Measurements from ENCODE around the gene AGAP1. TPM values are rescaled to one million over a fixed set of nuclear protein-coding genes. Genes with fewer than 3 reads are reported as not detected.

AGAP1 gene
- total and polyA plus RNA-seq, 7 donors, result 4.2 to 21.6 (median 16.6) TPM

DNA sequence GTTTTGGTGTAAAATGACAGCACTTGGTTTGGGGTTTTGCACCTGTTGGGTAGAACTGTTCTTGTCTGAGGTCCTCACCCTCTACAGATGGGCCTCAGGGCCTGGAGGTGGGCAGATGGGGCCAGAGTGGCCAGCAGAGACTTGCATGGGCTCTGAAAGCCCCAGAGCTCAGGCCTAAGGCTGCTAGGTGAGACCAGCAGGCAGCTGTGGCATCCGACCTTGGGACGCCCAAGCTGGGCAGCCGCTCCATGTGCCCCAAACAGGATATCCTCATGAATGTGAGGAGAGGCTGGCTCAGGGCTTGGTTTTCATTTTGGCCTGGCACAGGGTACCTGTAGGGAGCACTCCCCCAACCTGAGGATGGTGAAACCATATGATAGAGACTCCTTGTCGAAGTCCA, 636.1 kb downstream of the AGAP1 start:
- intact Hi-C loops (cut with DNase I), result no loop called here

DNA sequence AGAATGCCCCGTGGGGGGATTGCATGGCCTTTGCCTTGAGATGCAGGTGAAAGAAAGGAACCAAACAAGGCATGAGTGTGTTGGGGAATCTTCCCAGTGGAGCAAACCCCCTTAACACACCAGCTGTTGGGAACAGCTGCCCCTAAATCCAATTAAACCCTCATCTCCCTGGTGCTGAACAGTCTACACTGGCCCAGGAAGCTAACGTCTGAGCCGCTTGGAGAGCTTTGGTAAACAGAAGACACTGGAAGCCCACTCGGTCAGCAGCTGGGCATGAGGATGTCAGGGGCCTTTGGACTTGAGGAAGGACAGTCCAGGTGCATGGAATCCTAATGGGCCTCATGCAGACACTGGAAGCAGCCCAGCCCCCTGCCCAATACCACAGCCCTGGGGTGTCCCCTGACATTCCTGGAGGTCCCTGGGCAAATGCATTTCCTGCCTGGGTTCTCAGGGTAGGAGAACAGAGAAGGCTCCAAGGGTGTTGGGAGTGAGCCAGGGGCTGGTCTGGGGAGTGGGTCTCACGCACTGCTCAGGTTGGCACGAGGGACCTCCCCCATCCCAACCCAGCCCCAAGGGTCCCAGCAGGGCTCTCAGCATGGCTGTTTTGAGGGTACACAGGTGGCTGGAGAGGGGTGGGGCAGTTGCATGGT, 636.6 kb downstream of the AGAP1 start:
- WGBS, 3 donors, result 73 to 86% (median 83%) methylated on average over 6 of the region's 6 CpGs
- H3K27ac ChIP-seq, result no peak overlapping the region
- TF ChIP-seq, protein P1, sequence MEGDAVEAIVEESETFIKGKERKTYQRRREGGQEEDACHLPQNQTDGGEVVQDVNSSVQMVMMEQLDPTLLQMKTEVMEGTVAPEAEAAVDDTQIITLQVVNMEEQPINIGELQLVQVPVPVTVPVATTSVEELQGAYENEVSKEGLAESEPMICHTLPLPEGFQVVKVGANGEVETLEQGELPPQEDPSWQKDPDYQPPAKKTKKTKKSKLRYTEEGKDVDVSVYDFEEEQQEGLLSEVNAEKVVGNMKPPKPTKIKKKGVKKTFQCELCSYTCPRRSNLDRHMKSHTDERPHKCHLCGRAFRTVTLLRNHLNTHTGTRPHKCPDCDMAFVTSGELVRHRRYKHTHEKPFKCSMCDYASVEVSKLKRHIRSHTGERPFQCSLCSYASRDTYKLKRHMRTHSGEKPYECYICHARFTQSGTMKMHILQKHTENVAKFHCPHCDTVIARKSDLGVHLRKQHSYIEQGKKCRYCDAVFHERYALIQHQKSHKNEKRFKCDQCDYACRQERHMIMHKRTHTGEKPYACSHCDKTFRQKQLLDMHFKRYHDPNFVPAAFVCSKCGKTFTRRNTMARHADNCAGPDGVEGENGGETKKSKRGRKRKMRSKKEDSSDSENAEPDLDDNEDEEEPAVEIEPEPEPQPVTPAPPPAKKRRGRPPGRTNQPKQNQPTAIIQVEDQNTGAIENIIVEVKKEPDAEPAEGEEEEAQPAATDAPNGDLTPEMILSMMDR (IDR thresholded peaks at IDR 0.05), result no peak

More for the DNA sequence above, 636.1 kb downstream of the AGAP1 start:
- no peaks in the 10 kb centered on the region for H3K27me3 ChIP-seq (ENCODE audit: insufficient read depth in 3 of 3, low read length in 2 of 3)
- ATAC-seq (no peak), DNase-seq (no peak)
- peaks cover 0 to 14% of the 10 kb centered on the region in 2 donors for H3K36me3 ChIP-seq (ENCODE audit: insufficient read depth in 1 of 2, low read depth in 1 of 2)
- WGBS, 3 donors, result 85 to 92% (median 86%) methylated on average over 4 of the region's 4 CpGs
- H3K4me3 ChIP-seq, result no peak overlapping the region
- no peaks in the 10 kb centered on the region for H3K9me3 ChIP-seq
- TF ChIP-seq, protein P1 (IDR thresholded peaks at IDR 0.05), result no peak
- H3K4me1 ChIP-seq, result no peaks in the 10 kb centered on the region
- no peak overlapping the region for H3K27ac ChIP-seq

DNA sequence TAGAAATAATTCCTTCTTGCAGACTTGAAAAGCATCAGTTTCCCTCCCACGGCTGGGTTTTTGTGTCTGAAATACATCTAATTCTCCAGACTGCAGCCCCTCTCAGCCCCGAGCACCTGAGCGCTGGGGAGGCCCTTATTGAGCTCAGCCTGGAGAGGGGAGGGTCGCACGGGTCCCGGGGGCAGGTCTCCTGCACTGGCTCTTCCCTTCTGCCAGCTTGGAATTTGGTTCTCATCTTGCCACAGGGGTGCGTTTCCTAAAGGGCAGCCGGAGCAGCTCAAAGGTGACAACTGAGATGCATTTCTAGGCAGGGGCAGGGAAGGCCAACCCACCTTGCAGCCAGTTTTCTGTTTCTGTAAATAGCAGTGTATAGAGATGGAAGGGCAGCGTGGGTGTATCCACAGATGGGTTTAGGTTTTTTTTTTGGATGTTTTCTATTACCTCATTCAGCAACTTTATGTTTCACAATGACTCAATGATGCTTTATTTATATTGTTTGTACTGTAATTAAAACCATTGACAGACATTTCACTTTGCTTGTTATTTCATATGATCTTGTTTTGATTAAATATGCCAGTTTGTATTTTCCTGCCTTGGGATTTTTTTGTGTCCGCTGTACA, 637.3 kb downstream of the AGAP1 start:
- Histone ChIP-seq H3K9me3 (no peaks in the 10 kb centered on the region), H3K4me1 (no peaks in the 10 kb centered on the region), H3K4me3 (no peak overlapping the region), H3K27ac (no peak overlapping the region), H3K27me3 (ENCODE audit: insufficient read depth in 3 of 3, low read length in 2 of 3) (no peaks in the 10 kb centered on the region), H3K36me3 (ENCODE audit: insufficient read depth in 1 of 2, low read depth in 1 of 2) (peaks cover 0 to 2% of the 10 kb centered on the region in 2 donors)
- ATAC-seq (no peak), DNase-seq (no peak)
- WGBS, 3 donors, result 68 to 80% (median 69%) methylated on average over 10 of the region's 10 CpGs
- TF ChIP-seq, protein P1 (IDR thresholded peaks at IDR 0.05), result no peak
- intact Hi-C loops (cut with DNase I), result no loop called here

More for the DNA sequence above, 636.6 kb downstream of the AGAP1 start:
- Histone ChIP-seq H3K4me1 (no peaks in the 10 kb centered on the region), H3K4me3 (no peak overlapping the region), H3K36me3 (ENCODE audit: insufficient read depth in 1 of 2, low read depth in 1 of 2) (peaks cover 0 to 9% of the 10 kb centered on the region in 2 donors), H3K27me3 (ENCODE audit: insufficient read depth in 3 of 3, low read length in 2 of 3) (no peaks in the 10 kb centered on the region), H3K9me3 (no peaks in the 10 kb centered on the region)
- intact Hi-C loops (cut with DNase I), result no loop called here
- DNase-seq (peak in 1 of 2 donors; percentile 38), ATAC-seq (no peak)

DNA sequence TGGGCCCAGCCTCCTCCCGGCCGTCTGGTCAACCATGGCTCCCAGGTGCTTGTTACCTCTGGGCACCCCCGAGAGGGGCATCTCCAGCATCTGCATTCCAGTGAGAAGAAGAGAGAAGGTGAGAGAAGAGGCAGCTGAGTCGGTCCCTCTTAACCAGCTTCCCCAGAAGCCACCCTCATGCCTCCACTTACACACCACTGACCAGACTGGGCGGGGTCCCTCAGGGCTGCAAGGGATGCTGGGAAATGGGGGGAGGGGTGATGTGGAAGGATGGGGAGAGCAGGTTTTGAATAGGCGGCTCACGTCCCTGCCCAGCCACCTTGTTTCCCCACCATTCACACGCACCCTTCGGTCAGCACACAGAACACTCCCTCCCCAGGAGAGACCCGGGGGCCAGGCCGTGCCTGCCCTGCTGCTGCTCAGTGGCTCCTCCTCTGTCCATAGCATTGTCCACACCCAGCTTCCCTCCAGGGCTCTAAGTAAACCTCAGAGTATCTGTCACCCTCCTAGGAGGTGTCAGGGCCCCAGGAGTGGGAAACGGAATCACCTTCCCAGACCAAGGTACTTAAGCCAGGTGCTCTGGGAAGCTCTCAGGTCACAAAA, 639.7 kb downstream of the AGAP1 start:
- Histone ChIP-seq H3K27me3 (ENCODE audit: insufficient read depth in 3 of 3, low read length in 2 of 3) (no peaks in the 10 kb centered on the region), H3K36me3 (ENCODE audit: insufficient read depth in 1 of 2, low read depth in 1 of 2) (no peaks in the 10 kb centered on the region), H3K4me3 (no peak overlapping the region), H3K9me3 (no peaks in the 10 kb centered on the region), H3K27ac (no peak overlapping the region), H3K4me1 (no peaks in the 10 kb centered on the region)
- ATAC-seq (no peak), DNase-seq (no peak)
- WGBS, 3 donors, result 86 to 89% (median 89%) methylated on average over 10 to 12 of the region's 12 CpGs
- TF ChIP-seq, protein P1 (IDR thresholded peaks at IDR 0.05), result no peak
- intact Hi-C loops (cut with DNase I), result no loop called here
